ENCODE results near the gene SLC9A2.

- TF ChIP-seq GABPA (IDR thresholded peaks at IDR 0.05; ENCODE audit: low read depth) (no peak), POLR2AphosphoS5 (IDR thresholded peaks at IDR 0.05; ENCODE audit: low read depth) (no peak)
- TF ChIP-seq, protein P1, sequence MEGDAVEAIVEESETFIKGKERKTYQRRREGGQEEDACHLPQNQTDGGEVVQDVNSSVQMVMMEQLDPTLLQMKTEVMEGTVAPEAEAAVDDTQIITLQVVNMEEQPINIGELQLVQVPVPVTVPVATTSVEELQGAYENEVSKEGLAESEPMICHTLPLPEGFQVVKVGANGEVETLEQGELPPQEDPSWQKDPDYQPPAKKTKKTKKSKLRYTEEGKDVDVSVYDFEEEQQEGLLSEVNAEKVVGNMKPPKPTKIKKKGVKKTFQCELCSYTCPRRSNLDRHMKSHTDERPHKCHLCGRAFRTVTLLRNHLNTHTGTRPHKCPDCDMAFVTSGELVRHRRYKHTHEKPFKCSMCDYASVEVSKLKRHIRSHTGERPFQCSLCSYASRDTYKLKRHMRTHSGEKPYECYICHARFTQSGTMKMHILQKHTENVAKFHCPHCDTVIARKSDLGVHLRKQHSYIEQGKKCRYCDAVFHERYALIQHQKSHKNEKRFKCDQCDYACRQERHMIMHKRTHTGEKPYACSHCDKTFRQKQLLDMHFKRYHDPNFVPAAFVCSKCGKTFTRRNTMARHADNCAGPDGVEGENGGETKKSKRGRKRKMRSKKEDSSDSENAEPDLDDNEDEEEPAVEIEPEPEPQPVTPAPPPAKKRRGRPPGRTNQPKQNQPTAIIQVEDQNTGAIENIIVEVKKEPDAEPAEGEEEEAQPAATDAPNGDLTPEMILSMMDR (IDR thresholded peaks at IDR 0.05; ENCODE audit: insufficient read depth, low read length), result no peak
These were observed 979 bp downstream of the SLC9A2 start for GRCh38 chr2:102620332-102620731.
